ENCODE data around the gene HBE1.

The HBE1 gene

DNA sequence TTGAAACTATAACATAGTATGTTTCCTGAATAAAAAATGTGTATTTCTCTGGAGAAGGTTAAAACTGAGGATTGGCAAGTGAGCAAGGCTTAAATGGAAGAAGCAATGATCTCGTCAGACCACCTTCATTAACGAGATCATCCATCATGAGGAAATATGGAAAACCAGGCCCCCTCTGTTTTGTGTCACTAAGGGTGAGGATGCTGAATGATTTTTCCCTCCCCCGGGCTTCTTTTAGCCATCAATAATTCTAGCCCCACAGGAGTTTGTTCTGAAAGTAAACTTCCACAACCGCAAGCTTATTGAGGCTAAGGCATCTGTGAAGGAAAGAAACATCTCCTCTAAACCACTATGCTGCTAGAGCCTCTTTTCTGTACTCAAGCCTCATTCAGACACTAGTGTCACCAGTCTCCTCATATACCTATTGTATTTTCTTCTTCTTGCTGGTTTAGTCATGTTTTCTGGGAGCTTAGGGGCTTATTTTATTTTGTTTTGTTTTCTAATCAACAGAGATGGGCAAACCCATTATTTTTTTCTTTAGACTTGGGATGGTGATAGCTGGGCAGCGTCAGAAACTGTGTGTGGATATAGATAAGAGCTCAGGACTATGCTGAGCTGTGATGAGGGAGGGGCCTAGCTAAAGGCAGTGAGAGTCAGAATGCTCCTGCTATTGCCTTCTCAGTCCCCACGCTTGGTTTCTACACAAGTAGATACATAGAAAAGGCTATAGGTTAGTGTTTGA is 5.8 kb upstream of the HBE1 start:
- no peak for ATAC-seq
- TF ChIP-seq, protein P1, sequence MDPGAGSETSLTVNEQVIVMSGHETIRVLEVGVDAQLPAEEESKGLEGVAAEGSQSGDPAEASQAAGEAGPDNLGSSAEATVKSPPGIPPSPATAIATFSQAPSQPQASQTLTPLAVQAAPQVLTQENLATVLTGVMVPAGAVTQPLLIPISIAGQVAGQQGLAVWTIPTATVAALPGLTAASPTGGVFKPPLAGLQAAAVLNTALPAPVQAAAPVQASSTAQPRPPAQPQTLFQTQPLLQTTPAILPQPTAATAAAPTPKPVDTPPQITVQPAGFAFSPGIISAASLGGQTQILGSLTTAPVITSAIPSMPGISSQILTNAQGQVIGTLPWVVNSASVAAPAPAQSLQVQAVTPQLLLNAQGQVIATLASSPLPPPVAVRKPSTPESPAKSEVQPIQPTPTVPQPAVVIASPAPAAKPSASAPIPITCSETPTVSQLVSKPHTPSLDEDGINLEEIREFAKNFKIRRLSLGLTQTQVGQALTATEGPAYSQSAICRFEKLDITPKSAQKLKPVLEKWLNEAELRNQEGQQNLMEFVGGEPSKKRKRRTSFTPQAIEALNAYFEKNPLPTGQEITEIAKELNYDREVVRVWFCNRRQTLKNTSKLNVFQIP (CRISPR knock-in tag; IDR thresholded peaks at IDR 0.05; ENCODE audit: borderline replicate concordance, low read depth): no peak
- TF ChIP-seq BACH2 (CRISPR knock-in tag; IDR thresholded peaks at IDR 0.05; ENCODE audit: borderline replicate concordance) (no peak), PATZ1 (CRISPR knock-in tag; IDR thresholded peaks at IDR 0.05; ENCODE audit: borderline replicate concordance) (no peak), ZFP3 (CRISPR knock-in tag; IDR thresholded peaks at IDR 0.05) (no peak), ZFP30 (CRISPR knock-in tag; IDR thresholded peaks at IDR 0.05) (no peak), PPARA (CRISPR knock-in tag; IDR thresholded peaks at IDR 0.05; ENCODE audit: borderline replicate concordance) (no peak), TSHZ2 (CRISPR knock-in tag; IDR thresholded peaks at IDR 0.05) (no peak)

GRCh38 chr11:5274395-5274794 is 4.7 kb upstream of the HBE1 start:
- TF ChIP-seq ESRRG (CRISPR knock-in tag; IDR thresholded peaks at IDR 0.05) (no peak), ISL1 (CRISPR knock-in tag; IDR thresholded peaks at IDR 0.05) (no peak), TCF4 (CRISPR knock-in tag; IDR thresholded peaks at IDR 0.05; ENCODE audit: borderline replicate concordance) (no peak), ZNF70 (CRISPR knock-in tag; IDR thresholded peaks at IDR 0.05) (no peak), RARB (CRISPR knock-in tag; IDR thresholded peaks at IDR 0.05) (no peak), CSDC2 (CRISPR knock-in tag; IDR thresholded peaks at IDR 0.05) (no peak), TOX (CRISPR knock-in tag; IDR thresholded peaks at IDR 0.05; ENCODE audit: borderline replicate concordance) (no peak), PPARA (CRISPR knock-in tag; IDR thresholded peaks at IDR 0.05; ENCODE audit: borderline replicate concordance) (no peak), BACH2 (CRISPR knock-in tag; IDR thresholded peaks at IDR 0.05; ENCODE audit: borderline replicate concordance) (no peak), SNAI2 (CRISPR knock-in tag; IDR thresholded peaks at IDR 0.05) (no peak), OSR1 (CRISPR knock-in tag; IDR thresholded peaks at IDR 0.05) (no peak), TSHZ2 (CRISPR knock-in tag; IDR thresholded peaks at IDR 0.05) (no peak), PATZ1 (CRISPR knock-in tag; IDR thresholded peaks at IDR 0.05; ENCODE audit: borderline replicate concordance) (no peak), CSRNP3 (CRISPR knock-in tag; IDR thresholded peaks at IDR 0.05) (no peak), ZNF8 (CRISPR knock-in tag; IDR thresholded peaks at IDR 0.05) (no peak), ZC3H10 (CRISPR knock-in tag; IDR thresholded peaks at IDR 0.05) (no peak), ZFP30 (CRISPR knock-in tag; IDR thresholded peaks at IDR 0.05) (no peak), GLIS3 (CRISPR knock-in tag; IDR thresholded peaks at IDR 0.05) (no peak)
- TF ChIP-seq, protein P1 (CRISPR knock-in tag; IDR thresholded peaks at IDR 0.05; ENCODE audit: borderline replicate concordance, low read depth): no peak
- TF ChIP-seq, protein P2, sequence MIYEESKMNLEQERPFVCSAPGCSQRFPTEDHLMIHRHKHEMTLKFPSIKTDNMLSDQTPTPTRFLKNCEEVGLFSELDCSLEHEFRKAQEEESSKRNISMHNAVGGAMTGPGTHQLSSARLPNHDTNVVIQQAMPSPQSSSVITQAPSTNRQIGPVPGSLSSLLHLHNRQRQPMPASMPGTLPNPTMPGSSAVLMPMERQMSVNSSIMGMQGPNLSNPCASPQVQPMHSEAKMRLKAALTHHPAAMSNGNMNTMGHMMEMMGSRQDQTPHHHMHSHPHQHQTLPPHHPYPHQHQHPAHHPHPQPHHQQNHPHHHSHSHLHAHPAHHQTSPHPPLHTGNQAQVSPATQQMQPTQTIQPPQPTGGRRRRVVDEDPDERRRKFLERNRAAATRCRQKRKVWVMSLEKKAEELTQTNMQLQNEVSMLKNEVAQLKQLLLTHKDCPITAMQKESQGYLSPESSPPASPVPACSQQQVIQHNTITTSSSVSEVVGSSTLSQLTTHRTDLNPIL (CRISPR knock-in tag; IDR thresholded peaks at IDR 0.05; ENCODE audit: low read depth): no peak
- no peak for ATAC-seq

Measured in SK-N-SH treated with all-trans-retinoic acid at 6 μM for 48 hours (cell line).